Neural cell (in vitro differentiated cells): Measurements from ENCODE around the gene HIVEP3. TPM values are rescaled to one million over a fixed set of nuclear protein-coding genes. Genes with fewer than 3 reads are reported as not detected.

Experiments
- H2AFZ ChIP-seq: fragments of 200-600, 300-800 bp; sonication (generic), shearing (Covaris generic); 2 replicates; pipeline ENCODE4 v1.6.0; 2014; ENCODE audit warnings: low read depth, mild to moderate bottlenecking, antibody characterized with exemption, low read length, moderate library complexity
- H3F3A ChIP-seq: fragments of 200-600 bp; shearing (Covaris generic); 2 replicates; pipeline ENCODE4 v1.6.1; 2016; ENCODE audit warnings: mild to moderate bottlenecking, moderate library complexity, mixed read lengths, antibody characterized with exemption, low read length; ENCODE audit not compliant: insufficient read depth, poor library complexity, severe bottlenecking
- H3K27ac ChIP-seq: fragments of 200-600, 300-800 bp; sonication (generic), shearing (Covaris generic); 2 replicates; pipeline ENCODE4 v1.5.1; 2014; ENCODE audit warnings: mild to moderate bottlenecking, low read length, moderate library complexity
- H3K27me3 ChIP-seq: fragments of 300-800, 200-600 bp; sonication (generic), shearing (Covaris generic); 2 replicates; pipeline ENCODE4 v1.6.0; 2014; ENCODE audit warnings: mild to moderate bottlenecking, low read depth, low read length, moderate library complexity; ENCODE audit not compliant: insufficient read depth
- H3K36me3 ChIP-seq: fragments of 300-800, 200-600 bp; sonication (generic), shearing (Covaris generic); 2 replicates; pipeline ENCODE4 v1.5.1; 2014; ENCODE audit warnings: mild to moderate bottlenecking, antibody characterized with exemption, low read length, moderate library complexity; ENCODE audit not compliant: insufficient read depth
- H3K4me2 ChIP-seq: fragments of 300-800, 200-600 bp; sonication (generic), shearing (Covaris generic); 2 replicates; pipeline ENCODE4 v1.6.0; 2014; ENCODE audit warnings: mild to moderate bottlenecking, low read length
- H3K4me3 ChIP-seq: fragments of 300-800, 200-600 bp; sonication (generic), shearing (Covaris generic); 2 replicates; pipeline ENCODE4 v1.5.1; 2014; ENCODE audit warnings: mild to moderate bottlenecking, low read length, moderate library complexity
- H3K79me2 ChIP-seq: fragments of 200-600 bp; shearing (Covaris generic); replicated peaks from 2 replicates; pipeline ENCODE4 v1.6.0; 2014; ENCODE audit warnings: mild to moderate bottlenecking, low read length, moderate library complexity; ENCODE audit not compliant: insufficient read depth
- H3K9ac ChIP-seq: fragments of 300-800, 200-600 bp; sonication (generic), shearing (Covaris generic); 2 replicates; pipeline ENCODE4 v1.6.1; 2016; ENCODE audit warnings: mild to moderate bottlenecking, low read length, mixed read lengths
- H3K9me2 ChIP-seq: fragments of 200-600 bp; shearing (Covaris generic); 2 replicates; pipeline ENCODE4 v1.6.1; 2016; ENCODE audit warnings: mild to moderate bottlenecking, low read length, mixed read lengths; ENCODE audit not compliant: insufficient read depth
- H3K9me3 ChIP-seq: fragments of 200-600, 300-800 bp; sonication (generic), shearing (Covaris generic); 2 replicates; pipeline ENCODE4 v1.6.1; 2016; ENCODE audit warnings: mild to moderate bottlenecking, mixed run types, low read length, moderate library complexity, mixed read lengths
- H4K20me1 ChIP-seq: fragments of 200-600 bp; shearing (Covaris generic); 2 replicates; pipeline ENCODE4 v1.6.1; 2016; ENCODE audit warnings: mild to moderate bottlenecking, mixed run types; ENCODE audit not compliant: insufficient read depth
- EP300 ChIP-seq: fragments of 450-650 bp; conservative IDR thresholded peaks from 2 replicates; pipeline ENCODE4 v1.6.1; 2014; ENCODE audit warnings: antibody characterized with exemption, mild to moderate bottlenecking, moderate library complexity; ENCODE audit not compliant: poor library complexity, severe bottlenecking
- EZH2 ChIP-seq: fragments of 200-600, 300-800 bp; shearing (Covaris generic), sonication (generic); IDR thresholded peaks from 2 replicates; pipeline ENCODE4 v1.6.1; 2014; ENCODE audit warnings: antibody characterized with exemption, low read length, borderline replicate concordance, mild to moderate bottlenecking; ENCODE audit not compliant: insufficient read depth, poor library complexity, severe bottlenecking
- MXI1 ChIP-seq: fragments of 450-650 bp; conservative IDR thresholded peaks from 2 replicates; pipeline ENCODE4 v1.6.1; 2014; ENCODE audit warnings: antibody characterized with exemption, mild to moderate bottlenecking; ENCODE audit not compliant: poor library complexity, severe bottlenecking
- POLR2AphosphoS5 ChIP-seq: IDR thresholded peaks from 2 replicates; pipeline ENCODE4 v1.6.1; 2012
- RAD21 ChIP-seq: fragments of 450-650 bp; conservative IDR thresholded peaks from 2 replicates; pipeline ENCODE4 v1.6.1; 2014; ENCODE audit warnings: antibody characterized with exemption, mild to moderate bottlenecking, moderate library complexity
- SMC3 ChIP-seq: fragments of 450-650 bp; conservative IDR thresholded peaks from 2 replicates; pipeline ENCODE4 v1.6.1; 2014; ENCODE audit warnings: antibody characterized with exemption, mild to moderate bottlenecking, moderate library complexity; ENCODE audit not compliant: poor library complexity
- TAF1 ChIP-seq: IDR thresholded peaks from 2 replicates; pipeline ENCODE4 v1.6.1; 2012; ENCODE audit warnings: low read depth
- polyA plus RNA-seq: library from polyadenylated mRNA; depleted of rRNA; stranded (reverse); fragments of >200 nt; gene quantifications from 2 replicates; pipeline ENCODE4 v1.2.3, GENCODE V29; 2014
- TF ChIP-seq, protein P1 (sequence below): IDR thresholded peaks from 2 replicates; pipeline ENCODE4 v1.6.1; 2012; ENCODE audit warnings: borderline replicate concordance
- TF ChIP-seq, protein P2 (sequence below): fragments of 450-650 bp; IDR thresholded peaks from 2 replicates; pipeline ENCODE4 v1.5.1; 2014; ENCODE audit warnings: antibody characterized with exemption, mild to moderate bottlenecking, moderate library complexity; ENCODE audit not compliant: poor library complexity, severe bottlenecking

HIVEP3 gene
- polyA plus RNA-seq, 1 donor from 2014 or later = 2.6 TPM

DNA sequence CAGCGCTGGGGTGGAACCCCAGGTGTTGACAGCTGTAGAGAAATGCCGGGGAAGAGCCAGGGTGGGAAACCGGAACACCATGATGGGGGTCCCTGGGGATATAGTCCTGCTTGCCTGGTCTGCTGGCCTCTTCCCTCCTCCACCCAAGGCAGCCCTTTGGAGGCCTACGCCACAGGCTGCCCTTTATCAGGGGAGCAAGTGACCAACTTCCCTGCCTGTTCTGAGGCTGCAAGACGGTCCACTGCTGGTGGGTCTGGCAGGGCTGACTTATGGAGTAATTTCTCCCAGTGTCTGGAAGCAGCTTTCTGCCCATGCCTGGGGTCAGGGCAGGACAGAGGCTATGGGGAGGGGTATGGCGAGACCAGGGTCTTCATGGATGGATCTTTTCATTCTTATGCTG lies 383.4 kb downstream of the HIVEP3 start:
- Histone ChIP-seq H3K9me2 (no peaks in the 10 kb centered on the region), H2AFZ (no peak overlapping the region), H3K79me2 (no peaks in the 10 kb centered on the region), H3K27me3 (no peaks in the 10 kb centered on the region), H3K27ac (no peak overlapping the region), H4K20me1 (no peaks in the 10 kb centered on the region), H3K9me3 (no peaks in the 10 kb centered on the region), H3F3A (no peaks in the 10 kb centered on the region), H3K36me3 (no peaks in the 10 kb centered on the region), H3K9ac (no peak overlapping the region), H3K4me3 (no peak overlapping the region), H3K4me2 (no peak overlapping the region)
- TF ChIP-seq, protein P1, sequence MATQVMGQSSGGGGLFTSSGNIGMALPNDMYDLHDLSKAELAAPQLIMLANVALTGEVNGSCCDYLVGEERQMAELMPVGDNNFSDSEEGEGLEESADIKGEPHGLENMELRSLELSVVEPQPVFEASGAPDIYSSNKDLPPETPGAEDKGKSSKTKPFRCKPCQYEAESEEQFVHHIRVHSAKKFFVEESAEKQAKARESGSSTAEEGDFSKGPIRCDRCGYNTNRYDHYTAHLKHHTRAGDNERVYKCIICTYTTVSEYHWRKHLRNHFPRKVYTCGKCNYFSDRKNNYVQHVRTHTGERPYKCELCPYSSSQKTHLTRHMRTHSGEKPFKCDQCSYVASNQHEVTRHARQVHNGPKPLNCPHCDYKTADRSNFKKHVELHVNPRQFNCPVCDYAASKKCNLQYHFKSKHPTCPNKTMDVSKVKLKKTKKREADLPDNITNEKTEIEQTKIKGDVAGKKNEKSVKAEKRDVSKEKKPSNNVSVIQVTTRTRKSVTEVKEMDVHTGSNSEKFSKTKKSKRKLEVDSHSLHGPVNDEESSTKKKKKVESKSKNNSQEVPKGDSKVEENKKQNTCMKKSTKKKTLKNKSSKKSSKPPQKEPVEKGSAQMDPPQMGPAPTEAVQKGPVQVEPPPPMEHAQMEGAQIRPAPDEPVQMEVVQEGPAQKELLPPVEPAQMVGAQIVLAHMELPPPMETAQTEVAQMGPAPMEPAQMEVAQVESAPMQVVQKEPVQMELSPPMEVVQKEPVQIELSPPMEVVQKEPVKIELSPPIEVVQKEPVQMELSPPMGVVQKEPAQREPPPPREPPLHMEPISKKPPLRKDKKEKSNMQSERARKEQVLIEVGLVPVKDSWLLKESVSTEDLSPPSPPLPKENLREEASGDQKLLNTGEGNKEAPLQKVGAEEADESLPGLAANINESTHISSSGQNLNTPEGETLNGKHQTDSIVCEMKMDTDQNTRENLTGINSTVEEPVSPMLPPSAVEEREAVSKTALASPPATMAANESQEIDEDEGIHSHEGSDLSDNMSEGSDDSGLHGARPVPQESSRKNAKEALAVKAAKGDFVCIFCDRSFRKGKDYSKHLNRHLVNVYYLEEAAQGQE = no peak
- TF ChIP-seq POLR2AphosphoS5 (no peak), EP300 (no peak), SMC3 (no peak), RAD21 (no peak), MXI1 (no peak), TAF1 (no peak), EZH2 (no peak)
- TF ChIP-seq, protein P2, sequence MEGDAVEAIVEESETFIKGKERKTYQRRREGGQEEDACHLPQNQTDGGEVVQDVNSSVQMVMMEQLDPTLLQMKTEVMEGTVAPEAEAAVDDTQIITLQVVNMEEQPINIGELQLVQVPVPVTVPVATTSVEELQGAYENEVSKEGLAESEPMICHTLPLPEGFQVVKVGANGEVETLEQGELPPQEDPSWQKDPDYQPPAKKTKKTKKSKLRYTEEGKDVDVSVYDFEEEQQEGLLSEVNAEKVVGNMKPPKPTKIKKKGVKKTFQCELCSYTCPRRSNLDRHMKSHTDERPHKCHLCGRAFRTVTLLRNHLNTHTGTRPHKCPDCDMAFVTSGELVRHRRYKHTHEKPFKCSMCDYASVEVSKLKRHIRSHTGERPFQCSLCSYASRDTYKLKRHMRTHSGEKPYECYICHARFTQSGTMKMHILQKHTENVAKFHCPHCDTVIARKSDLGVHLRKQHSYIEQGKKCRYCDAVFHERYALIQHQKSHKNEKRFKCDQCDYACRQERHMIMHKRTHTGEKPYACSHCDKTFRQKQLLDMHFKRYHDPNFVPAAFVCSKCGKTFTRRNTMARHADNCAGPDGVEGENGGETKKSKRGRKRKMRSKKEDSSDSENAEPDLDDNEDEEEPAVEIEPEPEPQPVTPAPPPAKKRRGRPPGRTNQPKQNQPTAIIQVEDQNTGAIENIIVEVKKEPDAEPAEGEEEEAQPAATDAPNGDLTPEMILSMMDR = no peak

DNA sequence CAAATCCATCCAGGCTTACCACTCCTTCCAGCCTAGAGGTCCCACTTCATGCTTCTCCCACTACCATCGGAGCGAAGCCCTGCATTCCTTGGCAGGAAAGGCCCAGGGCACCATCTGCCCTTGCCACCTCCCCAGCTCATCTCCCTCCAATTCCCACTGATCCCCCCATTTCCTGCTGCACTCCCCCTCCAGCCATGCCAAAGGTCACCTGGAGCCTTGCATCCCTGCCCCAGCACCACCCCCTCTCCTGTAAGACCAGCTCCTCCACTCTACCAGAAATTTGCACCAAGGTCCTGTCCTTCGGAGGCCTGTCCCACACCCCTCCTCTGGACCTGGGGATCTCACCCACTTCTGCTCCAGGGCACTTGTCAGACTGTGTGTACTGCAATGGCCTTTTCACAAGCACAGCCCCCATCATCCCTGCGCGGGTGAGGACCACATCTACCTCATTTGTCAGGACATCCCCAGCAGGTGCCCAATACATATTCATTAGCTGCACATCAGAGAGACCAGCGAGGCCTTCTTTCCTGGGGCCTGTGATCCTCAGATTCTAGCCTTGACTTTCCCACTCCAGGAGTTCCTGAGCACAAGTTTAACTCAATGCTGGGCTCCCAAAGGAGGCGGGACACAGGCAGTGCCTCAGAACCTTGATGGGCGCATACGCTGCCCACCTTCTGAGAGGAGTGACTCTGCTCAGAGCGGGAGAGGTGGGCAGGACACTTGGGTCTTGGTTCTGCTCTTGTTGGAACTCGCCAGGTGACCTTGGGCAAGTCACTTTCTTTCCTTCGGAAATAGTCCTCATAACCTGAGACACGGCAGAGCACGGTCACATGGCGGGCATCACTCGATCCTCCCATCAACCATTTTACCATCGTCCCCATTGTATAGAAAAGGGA lies 384.3 kb downstream of the HIVEP3 start:
- no peak overlapping the region for H3K4me3 ChIP-seq
- H3K9me3 ChIP-seq = no peaks in the 10 kb centered on the region
- no peaks in the 10 kb centered on the region for H3K9me2 ChIP-seq
- no peak overlapping the region for H2AFZ ChIP-seq
- H3K27ac ChIP-seq = no peak overlapping the region
- H4K20me1 ChIP-seq = no peaks in the 10 kb centered on the region
- TF ChIP-seq TAF1 (no peak), SMC3 (no peak), POLR2AphosphoS5 (no peak), EP300 (no peak), EZH2 (no peak), MXI1 (no peak), RAD21 (no peak)
- TF ChIP-seq, protein P2 = no peak
- TF ChIP-seq, protein P1 = no peak
- no peak overlapping the region for H3K4me2 ChIP-seq
- no peaks in the 10 kb centered on the region for H3F3A ChIP-seq
- no peaks in the 10 kb centered on the region for H3K79me2 ChIP-seq
- no peaks in the 10 kb centered on the region for H3K27me3 ChIP-seq
- no peak overlapping the region for H3K9ac ChIP-seq
- no peaks in the 10 kb centered on the region for H3K36me3 ChIP-seq
